Stimulated activated CD4-positive, alpha-beta T cell treated with anti-CD3 and anti-CD28 coated beads, Interleukin-15, amount 100 ng/mL, for 48 hours (primary cell): ENCODE measurements around the gene DAND5.

Source experiments
- DNase-seq, 2 donors: peaks; one replicate each; pipeline ENCODE4 v3.0.0-alpha.2; 2020; ENCODE audit warnings: low read depth in 2 of 2

Gene DAND5

DNA sequence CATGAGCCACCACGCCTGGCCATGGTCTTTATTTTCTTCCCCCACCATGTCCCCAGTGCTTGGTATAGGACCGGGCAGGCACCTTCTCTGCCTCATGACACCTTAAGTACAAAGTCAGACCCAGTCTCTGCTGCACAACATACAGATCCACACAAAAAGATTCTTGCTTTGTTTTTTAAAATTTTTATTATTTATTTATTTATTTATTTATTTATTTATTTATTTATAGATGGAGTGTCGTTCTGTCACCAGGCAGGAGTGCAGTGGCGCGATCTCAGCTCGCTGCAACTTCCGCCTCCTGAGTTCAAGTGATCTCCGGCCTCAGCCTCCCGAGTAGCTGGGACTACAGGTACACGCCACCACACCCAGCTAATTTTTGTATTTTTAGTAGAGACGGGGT, 23.4 kb downstream of the DAND5 start:
- no peak for DNase-seq

DNA sequence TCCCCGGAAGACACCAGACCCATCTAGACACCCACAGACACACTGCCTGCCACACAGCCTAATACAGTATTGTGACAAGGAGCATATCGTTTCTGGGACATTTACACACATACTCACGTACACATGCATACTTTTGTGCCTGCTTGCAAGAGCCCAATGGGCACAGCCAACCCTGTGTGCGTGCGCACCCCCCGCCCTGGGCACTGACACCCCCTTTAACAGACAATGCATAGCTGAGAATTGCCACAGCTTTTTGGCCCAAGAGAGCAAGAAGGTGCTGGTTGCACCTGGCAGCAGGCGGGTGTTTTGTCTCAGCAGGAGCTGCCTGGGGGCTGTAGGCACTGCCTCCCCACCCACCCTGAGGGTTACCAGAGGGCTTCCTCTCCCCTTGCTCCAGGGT, 24.2 kb downstream of the DAND5 start:
- DNase-seq: no peak

DNA sequence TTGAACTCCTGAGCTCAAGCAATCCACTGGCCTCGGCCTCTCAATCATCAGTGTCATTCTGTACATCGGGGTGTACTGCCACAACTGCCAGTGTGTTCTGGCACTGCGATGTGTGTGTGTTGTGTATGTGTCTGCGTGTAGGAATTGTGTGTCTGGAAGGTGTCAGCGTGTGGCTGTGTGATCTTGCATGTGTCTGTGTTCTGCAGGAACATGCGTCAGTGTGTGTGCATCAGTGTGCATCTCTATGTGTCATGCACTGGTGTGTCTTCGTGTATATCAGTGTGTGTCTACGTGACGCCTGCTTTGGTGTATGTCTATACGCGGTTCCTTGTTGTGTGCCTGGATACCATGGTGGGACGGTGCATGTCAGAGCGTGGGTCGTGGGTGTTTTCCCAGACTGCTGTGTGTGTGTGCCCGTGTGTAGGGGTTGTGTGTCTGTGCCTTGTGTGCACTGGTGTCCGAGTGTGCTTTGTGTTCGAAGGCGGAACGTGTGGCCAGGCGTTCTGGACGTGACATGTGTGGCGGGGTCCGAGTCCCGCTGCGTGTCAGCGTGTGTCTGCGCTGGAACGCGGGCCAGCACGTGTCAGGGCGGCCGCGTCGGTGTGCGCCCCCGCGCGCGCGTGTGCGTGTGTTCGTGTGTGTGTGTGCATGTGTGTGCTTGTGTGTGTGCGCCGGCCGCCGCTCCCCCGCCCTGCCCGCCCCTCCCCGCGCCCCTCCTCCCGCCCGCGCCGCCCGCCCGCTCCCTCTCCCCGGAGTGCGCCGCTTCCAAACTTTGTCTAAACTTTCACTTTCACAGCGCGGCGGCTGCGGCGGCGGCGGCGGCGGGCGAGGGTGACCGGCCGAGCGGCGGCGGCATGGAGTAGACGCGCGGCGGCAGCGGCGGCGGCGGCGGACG, 25.6 kb downstream of the DAND5 start, which contains the start of gene NFIX:
TSS of gene NFIX (plus strand) at position 775 of the 895 bp plus-strand sequence. CDS start 363 bp downstream, outside the sequence.
- DNase-seq: peak in 1 of 2 donors; percentile 39

DNA sequence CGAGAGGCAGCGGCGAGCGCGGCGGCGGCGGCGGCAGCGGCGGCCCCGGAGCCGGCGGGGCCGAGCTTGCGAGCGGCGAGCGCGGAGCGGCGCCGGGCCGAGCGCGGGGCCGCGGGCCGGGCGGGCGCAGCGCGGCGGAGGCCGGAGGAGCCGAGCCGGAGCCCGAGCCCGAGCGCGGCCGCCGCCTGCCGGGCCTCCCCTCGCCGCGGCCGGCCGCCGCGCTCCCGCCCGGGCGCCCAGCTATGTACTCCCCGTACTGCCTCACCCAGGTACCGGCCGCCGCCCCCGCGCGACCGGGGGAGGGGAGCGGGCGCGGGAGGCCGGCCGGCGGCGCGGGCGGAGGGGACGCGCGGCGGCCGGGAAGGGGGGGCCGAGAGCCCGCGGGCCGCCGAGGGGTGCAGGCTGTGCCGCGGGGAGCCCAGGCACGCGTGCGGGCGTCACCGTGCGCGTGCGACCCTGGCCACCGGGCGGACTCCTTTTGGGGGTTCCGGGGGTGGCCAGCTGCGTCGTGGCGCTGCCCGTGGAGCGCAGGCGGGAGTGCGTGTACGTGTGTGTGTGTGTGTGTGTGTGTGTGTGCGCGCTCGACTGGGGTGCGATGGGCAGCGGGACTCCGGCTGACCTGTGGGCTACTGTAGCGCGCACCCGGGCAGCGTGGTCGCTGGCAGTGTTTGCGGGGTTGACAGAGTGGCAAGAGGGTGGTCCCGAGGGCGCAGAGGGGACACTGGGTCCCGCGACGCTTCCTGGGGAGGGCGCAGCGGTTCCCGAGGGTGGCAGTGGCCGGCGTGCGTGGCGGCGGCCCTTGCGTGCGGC, 26.4 kb downstream of the DAND5 start:
- no peak for DNase-seq

DNA sequence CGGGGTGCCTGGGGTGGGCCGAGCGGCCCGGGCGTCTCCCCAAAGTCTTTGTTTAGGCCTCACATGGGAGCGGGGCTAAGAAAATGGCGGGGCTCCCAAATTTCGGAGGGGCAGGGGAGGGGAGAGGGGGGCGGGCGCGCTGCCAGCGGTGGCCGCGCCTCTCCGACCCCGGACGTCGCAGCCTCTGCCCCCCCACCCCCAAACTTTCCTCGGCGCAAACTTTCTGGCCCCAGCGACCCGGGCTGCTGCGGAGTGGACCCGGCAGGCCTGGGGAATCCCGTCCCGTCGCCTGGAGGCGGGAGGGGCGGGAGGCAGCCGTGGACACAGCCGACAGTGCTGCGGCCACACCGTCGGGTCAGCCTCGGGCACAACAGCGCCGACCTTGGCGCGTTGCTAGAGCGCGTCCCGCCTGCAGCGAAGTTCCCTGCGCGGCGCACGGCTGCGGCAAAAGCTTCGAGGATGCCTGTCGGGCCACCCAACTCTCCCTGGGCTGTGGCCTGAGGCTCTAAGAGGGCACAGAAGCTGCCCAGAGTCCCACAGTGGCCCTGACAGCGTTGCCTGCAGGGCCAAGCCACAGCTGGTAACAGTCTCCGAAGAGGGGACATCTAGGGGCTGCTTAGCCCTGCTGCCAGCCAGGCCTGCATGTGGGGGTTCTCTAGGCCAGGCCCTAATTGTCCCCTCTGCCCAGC, 27.2 kb downstream of the DAND5 start:
- DNase-seq: no peak

DNA sequence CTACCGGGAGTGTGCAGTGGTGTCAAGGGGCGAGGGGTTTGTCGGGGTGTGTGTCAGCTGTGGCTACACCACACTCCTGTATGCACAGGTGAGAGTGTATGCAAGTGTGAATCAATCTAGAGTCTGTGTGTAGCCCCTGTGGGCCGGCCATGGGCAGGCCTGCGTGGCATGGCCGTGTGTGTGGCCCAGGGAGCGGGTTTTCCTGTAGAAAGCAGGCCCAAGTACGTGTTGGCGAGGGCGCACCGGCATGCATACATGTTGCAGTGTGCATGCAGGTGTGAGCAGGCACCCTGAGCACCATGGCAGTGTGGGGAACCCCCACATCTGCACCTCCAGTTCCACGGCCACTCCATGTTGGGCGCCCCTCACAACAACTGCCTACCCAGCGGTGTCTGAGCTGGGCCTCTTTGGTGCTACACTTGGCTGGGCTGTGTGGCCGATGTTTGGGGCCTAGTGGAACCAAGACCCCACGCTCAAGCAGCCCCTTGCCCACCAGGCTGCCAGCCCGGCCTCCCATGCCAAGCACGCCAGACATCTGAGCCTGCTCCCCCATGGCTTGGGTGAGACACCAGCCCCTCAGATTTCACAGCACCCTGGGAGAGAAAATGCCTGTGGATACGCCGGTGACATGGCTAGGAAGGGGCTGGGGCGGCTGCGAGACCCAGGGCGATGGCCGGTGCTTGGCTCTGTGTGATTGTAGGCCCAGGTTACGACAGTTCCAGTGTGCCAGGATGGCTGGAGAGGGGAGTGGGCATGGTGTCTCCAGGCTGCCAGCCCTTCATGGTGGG, 28.0 kb downstream of the DAND5 start:
- no peak for DNase-seq

DNA sequence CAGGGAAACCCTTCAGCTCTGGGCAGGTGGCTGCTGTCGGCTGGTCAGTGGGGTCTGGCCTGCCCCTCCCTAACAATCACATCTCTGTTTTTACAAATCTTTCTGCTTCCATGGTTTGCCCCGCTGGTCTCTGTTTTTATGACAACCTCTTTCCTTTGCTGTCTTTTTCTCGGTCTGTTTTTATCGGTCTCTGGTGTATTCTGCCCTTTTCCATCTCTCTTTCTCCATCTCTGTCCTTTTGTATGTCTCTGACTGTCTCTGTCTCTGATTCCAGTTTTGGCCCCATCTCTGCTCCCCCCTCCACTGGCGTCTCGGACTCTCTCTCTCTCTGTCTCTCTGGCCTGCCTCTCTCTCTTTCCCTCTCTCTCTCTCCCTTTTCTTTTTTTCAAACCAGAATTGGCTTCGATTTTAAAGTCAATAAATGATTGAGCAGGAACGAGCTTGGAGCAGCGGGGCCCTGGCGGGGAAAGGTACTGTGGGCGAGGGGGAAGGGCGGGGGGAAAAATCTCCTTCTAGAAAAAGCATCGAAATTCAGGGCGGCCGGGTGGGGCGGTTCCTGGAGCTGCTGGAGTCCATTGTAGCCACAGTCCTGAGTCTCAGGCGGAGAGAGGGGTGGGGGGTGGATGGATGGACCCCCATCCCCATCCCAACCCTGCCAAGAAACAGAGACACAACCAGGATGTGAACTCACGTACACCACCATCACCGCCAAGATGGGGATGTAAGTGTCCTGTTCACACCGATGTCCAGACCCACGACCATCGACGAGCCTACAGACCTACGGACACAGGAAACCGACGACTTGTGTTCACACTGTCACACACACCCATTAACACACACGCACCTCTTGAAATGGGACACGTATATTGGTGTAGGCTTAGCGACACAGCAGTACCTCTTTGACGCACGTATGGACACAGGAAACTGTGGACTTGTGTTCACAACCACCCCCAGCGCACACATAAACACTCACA, 28.9 kb downstream of the DAND5 start:
- DNase-seq: no peak

DNA sequence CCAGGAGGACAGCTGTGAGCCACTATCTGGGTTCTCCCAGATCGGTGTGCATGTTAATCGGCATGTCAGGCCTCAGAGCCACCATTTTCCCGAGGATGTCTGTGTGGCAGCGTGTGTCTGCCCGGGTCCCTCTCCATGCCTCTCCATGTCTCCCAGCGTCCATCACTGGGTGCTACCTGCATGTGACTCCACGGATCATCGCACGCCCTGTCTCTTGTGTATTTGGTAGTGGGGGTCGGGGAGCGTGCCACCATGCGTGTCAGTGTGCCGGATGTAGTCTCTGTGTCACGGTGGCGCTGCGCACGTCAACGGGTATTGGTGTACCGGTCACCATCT, 31.8 kb downstream of the DAND5 start:
- DNase-seq: no peak

DNA sequence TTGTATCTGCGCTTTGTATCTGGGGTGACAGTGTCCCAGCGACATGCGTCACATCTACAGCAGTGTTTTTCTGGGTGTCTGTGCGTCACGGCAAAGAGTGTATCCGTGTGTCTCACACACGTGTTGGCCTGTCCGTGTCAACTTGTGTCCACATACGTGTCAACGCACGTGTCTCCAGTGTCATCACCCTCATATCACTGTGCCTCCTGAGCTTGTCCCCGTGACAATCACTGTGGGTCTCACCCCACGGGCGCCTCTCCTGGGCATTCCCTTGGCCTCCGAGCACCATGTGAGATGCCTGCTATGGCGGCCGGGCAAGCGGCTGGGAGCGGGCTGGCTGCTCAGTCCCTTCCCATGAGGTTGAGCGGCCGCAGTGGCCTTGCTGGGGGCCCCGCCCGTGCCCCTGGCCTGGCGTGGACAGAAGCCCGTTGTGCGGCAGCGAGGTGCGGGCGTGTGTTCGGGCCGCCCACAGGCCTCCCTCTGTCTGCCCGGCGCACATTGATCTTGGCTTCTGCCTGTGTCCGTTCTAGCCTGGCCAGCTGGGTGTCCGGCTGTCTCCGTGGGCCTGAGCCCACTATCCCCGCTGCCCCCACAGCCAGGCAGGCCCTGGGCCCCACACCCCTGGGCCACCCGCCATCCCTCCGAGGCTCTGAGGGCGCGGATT, 32.3 kb downstream of the DAND5 start:
- no peak for DNase-seq

DNA sequence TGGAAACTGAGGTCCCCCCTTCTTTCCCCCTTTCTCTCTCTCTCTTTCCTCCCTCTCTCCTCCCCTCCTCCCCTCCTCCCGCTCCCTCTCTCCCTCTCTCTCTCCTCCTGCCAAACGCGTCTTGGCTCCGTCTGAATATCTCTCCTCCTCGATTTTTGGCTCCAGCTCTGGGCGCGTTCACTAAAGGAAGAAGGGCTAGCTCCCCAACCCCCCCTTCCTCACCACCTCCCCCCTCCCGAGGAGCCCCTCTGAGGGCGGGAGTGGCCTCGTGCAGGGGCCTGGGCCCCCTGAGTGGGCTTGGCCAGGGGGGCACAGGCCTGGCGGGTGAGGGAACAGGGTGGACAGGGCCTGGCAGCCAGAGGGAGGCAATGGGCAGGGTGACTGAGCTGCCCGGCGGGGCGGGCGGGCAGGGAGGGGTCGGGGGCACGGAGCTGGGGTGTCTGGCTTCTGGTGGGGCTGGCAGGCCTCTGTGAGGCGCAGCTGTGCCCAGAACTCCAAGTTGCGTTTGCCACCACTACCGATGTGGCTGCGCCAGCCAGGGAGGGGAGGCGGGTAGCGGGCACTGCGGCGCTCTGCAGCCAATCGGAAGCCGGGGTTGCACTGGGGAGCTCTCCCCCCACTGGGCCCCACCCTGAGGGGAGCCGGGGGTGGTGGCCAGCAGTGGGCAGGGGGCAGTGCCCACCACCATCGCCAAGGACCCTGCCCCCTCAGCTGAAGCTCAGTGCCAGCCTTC, 33.0 kb downstream of the DAND5 start:
- DNase-seq: no peak

DNA sequence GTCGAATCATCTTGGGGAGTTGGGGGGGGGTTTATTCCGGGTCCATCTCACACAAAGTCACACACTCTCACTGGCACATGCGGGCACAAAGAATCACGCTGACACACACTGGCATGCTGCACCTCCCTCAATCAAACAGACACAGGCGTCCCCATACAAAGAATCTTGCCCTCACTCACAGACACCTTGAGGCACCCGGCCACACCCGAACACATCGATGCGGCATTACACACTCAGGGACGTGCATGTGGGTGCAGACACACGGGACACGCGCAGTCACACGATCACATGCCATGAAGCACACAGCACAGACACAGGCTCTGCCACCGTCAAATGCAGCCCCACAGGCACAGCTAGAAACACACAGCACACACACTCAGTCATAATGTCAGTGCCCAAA, 33.7 kb downstream of the DAND5 start:
- DNase-seq: no peak

DNA sequence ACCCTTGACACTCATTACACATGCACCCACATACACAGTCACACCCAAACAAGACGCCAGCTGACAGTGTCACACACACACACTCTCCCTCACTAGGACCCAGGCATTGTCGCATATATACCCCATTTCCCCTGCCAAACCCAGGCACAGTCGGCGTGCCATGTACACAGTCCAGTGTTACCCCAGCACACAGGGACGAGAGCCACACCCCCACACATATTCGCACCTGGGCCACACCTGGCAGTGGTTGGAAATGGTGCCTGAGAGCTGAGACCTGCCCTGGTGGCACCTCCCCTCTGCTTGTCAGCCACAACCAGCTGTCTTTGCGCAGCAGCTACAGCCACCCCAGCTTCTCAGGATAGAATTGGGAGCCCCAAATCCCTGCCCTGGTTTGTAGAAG, 34.9 kb downstream of the DAND5 start:
- DNase-seq: no peak

DNA sequence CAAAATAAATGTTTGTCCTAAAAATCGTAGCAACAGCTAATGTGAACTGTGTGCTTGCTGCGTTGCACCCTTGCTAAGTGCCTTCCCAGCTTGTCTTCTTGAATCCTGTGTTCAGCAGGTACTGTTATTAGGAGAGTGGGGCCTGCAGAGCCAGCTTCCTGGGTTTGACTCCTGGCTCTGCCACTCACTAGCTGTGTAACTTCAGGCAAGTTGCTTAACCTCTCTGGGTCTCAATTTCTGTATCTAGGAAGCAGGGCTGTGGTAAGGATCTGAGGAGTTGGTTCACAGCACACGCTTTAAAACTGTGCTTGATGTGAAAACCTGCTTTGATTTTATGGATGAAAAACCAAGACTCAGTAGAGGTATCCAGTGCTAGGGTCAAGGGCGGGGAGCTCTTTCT, 35.9 kb downstream of the DAND5 start:
- no peak for DNase-seq

DNA sequence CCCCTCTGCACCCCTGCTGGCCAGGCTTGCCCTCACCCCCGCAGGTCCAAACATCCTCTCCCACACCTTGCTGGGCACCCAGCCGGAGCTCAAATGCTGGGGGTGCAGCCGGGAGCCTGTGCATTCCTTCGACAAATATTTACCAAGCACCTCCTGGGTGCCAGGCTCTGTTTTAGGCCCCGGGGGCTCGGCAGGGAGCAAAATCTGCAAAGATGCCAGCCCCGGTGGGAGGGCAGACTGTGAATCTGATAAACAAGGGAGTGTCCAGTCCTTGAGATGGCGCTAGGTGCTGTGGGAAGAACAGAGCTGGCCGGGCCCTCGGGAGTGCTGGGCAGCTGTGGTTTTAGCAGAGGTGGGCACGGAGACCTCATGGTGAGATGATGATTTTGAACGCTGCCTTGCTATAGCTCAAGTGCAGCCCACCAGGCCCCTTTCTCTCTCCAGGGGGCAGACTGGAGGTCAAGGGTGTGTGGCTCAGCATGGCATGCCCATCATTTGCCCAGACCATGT, 36.5 kb downstream of the DAND5 start:
- no peak for DNase-seq

DNA sequence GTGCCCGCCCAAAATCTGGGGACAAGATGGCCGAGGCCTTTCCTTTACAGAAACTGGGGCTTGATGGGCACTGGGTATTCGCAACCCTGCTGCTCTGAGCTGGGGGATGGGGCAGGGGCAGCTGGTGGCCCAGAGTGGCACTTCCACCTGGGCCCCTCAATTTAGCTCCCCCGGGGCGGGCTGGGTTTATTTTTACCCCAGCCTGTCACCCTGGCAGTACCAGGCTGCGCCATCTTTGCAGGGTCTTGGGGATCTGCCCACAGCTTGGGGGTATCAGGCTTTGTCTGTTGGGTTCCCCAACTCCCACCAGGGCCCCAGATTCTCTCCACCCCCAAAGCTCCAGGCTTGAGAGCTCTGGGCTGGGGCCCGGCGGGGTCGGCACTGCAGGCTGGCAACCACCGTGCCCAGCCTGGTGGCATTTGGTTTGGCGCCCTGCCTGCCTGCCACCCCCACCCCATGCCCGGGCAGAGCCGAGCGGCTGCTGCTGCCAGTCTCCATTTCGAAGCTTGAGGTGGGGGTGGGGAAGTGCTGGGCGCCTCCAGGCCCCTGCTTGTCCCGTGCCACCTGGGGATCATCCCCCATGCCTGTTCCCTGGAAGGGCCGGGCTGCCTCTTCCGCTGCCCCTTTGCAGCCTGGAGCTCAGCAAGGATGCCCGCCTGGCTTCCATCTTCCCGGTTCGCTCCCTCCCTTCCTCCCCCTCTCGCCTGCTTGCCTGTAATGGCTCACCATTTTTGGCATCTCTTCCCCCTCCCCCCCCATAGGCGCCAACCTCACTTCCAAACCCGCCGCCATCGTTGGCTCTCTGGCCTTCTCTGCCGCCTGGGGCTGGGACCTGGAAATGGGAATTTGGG, 37.3 kb downstream of the DAND5 start:
- no peak for DNase-seq

DNA sequence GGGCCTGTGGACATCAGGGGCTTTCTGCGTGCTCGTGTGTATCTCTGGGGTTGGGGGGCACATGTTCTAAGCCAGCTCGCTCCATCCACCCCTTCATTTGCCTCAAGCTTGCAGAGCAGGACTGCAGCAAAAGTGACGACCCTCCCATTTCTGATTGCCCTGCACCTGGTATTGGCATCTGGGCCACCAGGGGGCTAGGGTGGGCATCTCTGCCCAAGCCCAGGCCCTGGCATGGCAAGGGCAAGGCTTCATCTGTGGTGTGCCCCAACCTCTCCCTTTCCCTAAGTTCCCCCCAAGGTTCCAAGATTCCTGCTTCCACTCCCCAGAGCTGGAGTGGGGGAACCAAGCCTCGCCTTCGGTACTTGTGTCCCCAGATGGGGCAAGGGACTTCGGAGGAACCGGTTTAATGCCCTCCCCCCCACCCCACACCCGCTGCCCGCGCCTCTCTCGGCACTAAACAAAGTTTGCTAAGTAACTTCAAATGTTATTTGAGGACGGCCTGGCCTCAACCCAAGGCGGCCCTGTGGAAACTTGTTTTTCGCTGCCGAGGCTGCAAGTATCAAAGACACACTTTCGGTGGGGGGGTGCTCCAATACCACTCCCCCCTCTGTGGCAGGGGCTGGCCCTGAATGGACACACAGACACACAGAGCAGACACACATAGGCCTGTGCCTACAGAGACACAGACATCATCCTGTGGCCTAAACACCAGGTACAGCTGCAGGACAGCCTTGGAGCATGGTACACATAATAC, 38.1 kb downstream of the DAND5 start:
- DNase-seq: no peak
